Activated T-helper 17 cell treated with anti-CD3 and anti-CD28 coated beads, Interleukin-2, amount 50 U/mL, for 72 hours (primary cell): ENCODE data around the gene PLEKHM2. TPM values are rescaled to one million over a fixed set of nuclear protein-coding genes. Genes with fewer than 3 reads are reported as not detected.
A peak's percentile ranks its signal among the peaks of the same experiment; 100 is the strongest.
"Not testable (repeated sequence)": the region's sequence is repeated elsewhere in the genome, so short reads cannot be mapped to it uniquely, and the experiment has no call there.

Experiments used
- ATAC-seq: fragments of 150-1000 bp; cut with Tn5 transposase; replicated peaks from 2 replicates; pipeline ENCODE4 v1.10.0; 2021; ENCODE audit warnings: mild to moderate bottlenecking, moderate library complexity
- H3K27ac Mint-ChIP-seq: one replicate; pipeline ENCODE4 v1.8.0; 2022; ENCODE audit warnings: mixed read lengths
- H3K27me3 Mint-ChIP-seq: one replicate; pipeline ENCODE4 v1.8.0; 2022; ENCODE audit warnings: mixed read lengths
- H3K36me3 Mint-ChIP-seq: one replicate; pipeline ENCODE4 v1.8.0; 2022; ENCODE audit warnings: low read depth, mild to moderate bottlenecking, mixed read lengths
- H3K4me1 Mint-ChIP-seq: one replicate; pipeline ENCODE4 v1.8.0; 2022; ENCODE audit warnings: mixed read lengths
- H3K4me3 Mint-ChIP-seq: one replicate; pipeline ENCODE4 v1.8.0; 2022; ENCODE audit warnings: mild to moderate bottlenecking, mixed read lengths
- H3K9me3 Mint-ChIP-seq: one replicate; pipeline ENCODE4 v1.8.0; 2022; ENCODE audit warnings: mixed read lengths
- total RNA-seq, 2 donors: library from RNA; stranded (reverse); gene quantifications; one replicate each; pipeline ENCODE4 v1.2.3, GENCODE V29; 2022

Gene PLEKHM2, protein sequence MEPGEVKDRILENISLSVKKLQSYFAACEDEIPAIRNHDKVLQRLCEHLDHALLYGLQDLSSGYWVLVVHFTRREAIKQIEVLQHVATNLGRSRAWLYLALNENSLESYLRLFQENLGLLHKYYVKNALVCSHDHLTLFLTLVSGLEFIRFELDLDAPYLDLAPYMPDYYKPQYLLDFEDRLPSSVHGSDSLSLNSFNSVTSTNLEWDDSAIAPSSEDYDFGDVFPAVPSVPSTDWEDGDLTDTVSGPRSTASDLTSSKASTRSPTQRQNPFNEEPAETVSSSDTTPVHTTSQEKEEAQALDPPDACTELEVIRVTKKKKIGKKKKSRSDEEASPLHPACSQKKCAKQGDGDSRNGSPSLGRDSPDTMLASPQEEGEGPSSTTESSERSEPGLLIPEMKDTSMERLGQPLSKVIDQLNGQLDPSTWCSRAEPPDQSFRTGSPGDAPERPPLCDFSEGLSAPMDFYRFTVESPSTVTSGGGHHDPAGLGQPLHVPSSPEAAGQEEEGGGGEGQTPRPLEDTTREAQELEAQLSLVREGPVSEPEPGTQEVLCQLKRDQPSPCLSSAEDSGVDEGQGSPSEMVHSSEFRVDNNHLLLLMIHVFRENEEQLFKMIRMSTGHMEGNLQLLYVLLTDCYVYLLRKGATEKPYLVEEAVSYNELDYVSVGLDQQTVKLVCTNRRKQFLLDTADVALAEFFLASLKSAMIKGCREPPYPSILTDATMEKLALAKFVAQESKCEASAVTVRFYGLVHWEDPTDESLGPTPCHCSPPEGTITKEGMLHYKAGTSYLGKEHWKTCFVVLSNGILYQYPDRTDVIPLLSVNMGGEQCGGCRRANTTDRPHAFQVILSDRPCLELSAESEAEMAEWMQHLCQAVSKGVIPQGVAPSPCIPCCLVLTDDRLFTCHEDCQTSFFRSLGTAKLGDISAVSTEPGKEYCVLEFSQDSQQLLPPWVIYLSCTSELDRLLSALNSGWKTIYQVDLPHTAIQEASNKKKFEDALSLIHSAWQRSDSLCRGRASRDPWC
- 10 to 100 TPM; 32.2 to 50.5 TPM for total RNA-seq

DNA sequence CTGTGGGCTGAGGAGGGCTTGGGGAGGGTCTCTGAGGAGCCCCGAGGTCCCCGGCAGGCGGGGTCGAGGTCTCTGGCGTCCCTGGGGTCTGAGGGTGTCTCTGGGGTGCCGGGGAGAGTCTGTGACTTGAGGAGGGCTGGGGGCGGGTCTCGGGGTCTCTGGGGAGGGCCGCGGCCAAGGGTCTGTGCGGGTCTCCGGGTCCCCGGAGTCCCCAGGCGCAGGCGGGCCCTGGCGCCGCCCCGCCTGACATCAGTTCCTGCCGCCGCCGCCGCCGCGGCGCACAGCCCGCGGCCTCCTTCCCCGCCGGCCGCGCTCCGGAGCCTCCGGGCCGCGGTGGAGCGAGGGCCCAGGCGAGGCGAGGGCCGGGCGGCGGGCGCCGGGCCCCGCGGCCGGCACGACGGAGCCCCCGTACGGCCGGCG lies at the start of gene PLEKHM2:
PLEKHM2 (plus strand) TSS at position 279 of the 420 bp plus-strand sequence. CDS start 239 bp downstream, outside the sequence.
- Mint-ChIP-seq H3K4me3 (peak within 1 kb of the TSS; percentile 85), H3K27ac (peak within 1 kb of the TSS; percentile 93), H3K9me3 (no peaks in the 10 kb centered on the region), H3K27me3 (no peaks in the 10 kb centered on the region), H3K4me1 (peaks cover 23% of the 10 kb centered on the region), H3K36me3 (peaks cover 8% of the 10 kb centered on the region)
- peak; percentile 84 for ATAC-seq

DNA sequence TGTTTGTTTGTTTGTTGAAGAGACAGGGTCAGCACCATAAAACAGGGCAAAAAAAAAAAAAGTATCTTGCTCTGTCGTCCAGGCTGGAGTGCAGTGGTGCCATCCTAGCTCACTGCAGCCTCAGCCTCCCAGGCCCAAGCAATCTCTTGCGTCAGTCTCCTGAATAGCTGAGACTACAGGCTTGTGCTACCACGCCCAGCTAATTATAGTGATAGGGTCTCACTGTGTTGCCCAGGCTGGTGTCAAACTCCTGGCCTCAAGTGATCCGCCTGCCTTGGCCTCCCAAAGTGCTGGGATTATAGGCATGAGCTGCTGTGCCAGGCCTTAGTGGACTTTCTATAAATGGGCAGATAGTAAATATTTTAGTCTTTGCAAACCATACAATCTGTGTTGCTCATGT lies 47.7 kb upstream of the PLEKHM2 start:
- no peak for ATAC-seq
- Mint-ChIP-seq H3K27ac (no peak overlapping the region), H3K4me1 (no peaks in the 10 kb centered on the region), H3K9me3 (no peaks in the 10 kb centered on the region), H3K36me3 (peaks cover 100% of the 10 kb centered on the region), H3K27me3 (no peaks in the 10 kb centered on the region), H3K4me3 (no peak overlapping the region)

GRCh38 chr1:15637826-15638225 lies 46.3 kb upstream of the PLEKHM2 start:
- H3K4me1 Mint-ChIP-seq = no peaks in the 10 kb centered on the region
- no peak for ATAC-seq
- no peak overlapping the region for H3K27ac Mint-ChIP-seq
- H3K4me3 Mint-ChIP-seq = no peak overlapping the region
- no peaks in the 10 kb centered on the region for H3K27me3 Mint-ChIP-seq
- H3K36me3 Mint-ChIP-seq = peaks cover 100% of the 10 kb centered on the region
- H3K9me3 Mint-ChIP-seq = no peaks in the 10 kb centered on the region

GRCh38 chr1:15639262-15639661 lies 44.9 kb upstream of the PLEKHM2 start:
- no peak for ATAC-seq
- peaks cover 100% of the 10 kb centered on the region for H3K36me3 Mint-ChIP-seq
- H3K27ac Mint-ChIP-seq = no peak overlapping the region
- no peaks in the 10 kb centered on the region for H3K27me3 Mint-ChIP-seq
- H3K9me3 Mint-ChIP-seq = no peaks in the 10 kb centered on the region
- no peaks in the 10 kb centered on the region for H3K4me1 Mint-ChIP-seq
- H3K4me3 Mint-ChIP-seq = no peak overlapping the region

DNA sequence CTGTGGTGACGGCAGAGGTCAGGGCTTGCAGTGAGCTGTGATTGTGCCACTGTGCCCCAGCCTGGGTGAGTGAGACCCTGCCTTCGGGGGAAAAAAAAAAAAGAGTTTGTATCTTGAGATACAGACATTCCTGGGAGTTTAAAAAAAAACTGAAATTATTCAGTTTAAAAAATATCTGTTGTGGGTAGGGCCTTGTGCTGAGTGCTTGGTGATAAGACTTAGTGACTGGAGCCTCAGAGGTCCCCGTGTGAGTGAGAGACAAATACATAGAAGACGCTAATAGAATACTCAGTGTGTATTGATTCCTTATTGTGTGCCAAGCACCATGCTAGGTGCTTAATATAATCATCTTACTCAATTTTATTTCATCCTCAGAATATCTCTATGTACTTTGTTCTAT lies 44.2 kb upstream of the PLEKHM2 start:
- Mint-ChIP-seq H3K4me3 (no peak overlapping the region), H3K27ac (peak overlapping the region; percentile 26), H3K36me3 (peaks cover 99% of the 10 kb centered on the region), H3K4me1 (peaks cover under 1% of the 10 kb centered on the region), H3K9me3 (no peaks in the 10 kb centered on the region), H3K27me3 (no peaks in the 10 kb centered on the region)
- ATAC-seq = no peak

- H3K27ac Mint-ChIP-seq = peak overlapping the region; percentile 26
- peaks cover 99% of the 10 kb centered on the region for H3K36me3 Mint-ChIP-seq
- no peak overlapping the region for H3K4me3 Mint-ChIP-seq
These were observed 43.5 kb upstream of the PLEKHM2 start for GRCh38 chr1:15640667-15641066.

GRCh38 chr1:15649937-15650336 lies 34.2 kb upstream of the PLEKHM2 start:
- no peak overlapping the region for H3K4me3 Mint-ChIP-seq
- peaks cover 10% of the 10 kb centered on the region for H3K4me1 Mint-ChIP-seq

More at GRCh38 chr1:15640667-15641066, 43.5 kb upstream of the PLEKHM2 start:
- H3K4me1 Mint-ChIP-seq = peaks cover 6% of the 10 kb centered on the region
- no peak for ATAC-seq
- no peaks in the 10 kb centered on the region for H3K9me3 Mint-ChIP-seq
- no peaks in the 10 kb centered on the region for H3K27me3 Mint-ChIP-seq

GRCh38 chr1:15650433-15650832 lies 33.7 kb upstream of the PLEKHM2 start:
- Mint-ChIP-seq H3K27ac (no peak overlapping the region), H3K36me3 (peaks cover 97% of the 10 kb centered on the region), H3K4me1 (peaks cover 5% of the 10 kb centered on the region), H3K4me3 (no peak overlapping the region), H3K27me3 (no peaks in the 10 kb centered on the region), H3K9me3 (no peaks in the 10 kb centered on the region)
- ATAC-seq = no peak

More at GRCh38 chr1:15649937-15650336, 34.2 kb upstream of the PLEKHM2 start:
- no peak for ATAC-seq
- Mint-ChIP-seq H3K36me3 (peaks cover 97% of the 10 kb centered on the region), H3K9me3 (no peaks in the 10 kb centered on the region), H3K27me3 (no peaks in the 10 kb centered on the region), H3K27ac (no peak overlapping the region)

DNA sequence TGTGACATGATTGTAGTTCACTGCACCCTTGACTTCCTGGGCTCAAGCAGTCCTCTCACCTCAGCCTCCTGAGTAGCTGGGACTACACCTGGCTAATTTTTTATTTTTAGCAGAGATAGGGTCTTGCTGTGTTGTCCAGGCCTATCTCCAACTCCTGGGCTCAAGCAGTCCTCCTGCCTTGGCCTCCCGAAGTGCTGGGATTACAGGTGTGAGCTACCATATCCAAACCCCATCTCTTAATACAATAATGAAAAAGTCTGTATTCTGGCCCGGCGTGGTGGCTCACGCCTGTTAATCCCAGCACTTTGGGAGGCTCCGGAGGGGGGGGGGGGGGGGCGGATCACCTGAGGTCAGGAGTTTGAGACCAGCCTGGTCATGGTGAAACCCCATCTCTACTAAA lies 32.0 kb upstream of the PLEKHM2 start:
- H3K27me3 Mint-ChIP-seq, H3K27ac Mint-ChIP-seq, H3K4me1 Mint-ChIP-seq, ATAC-seq, H3K4me3 Mint-ChIP-seq, H3K9me3 Mint-ChIP-seq: not testable (repeated sequence)
- peaks cover 97% of the 10 kb centered on the region for H3K36me3 Mint-ChIP-seq

GRCh38 chr1:15654091-15654690 lies 29.9 kb upstream of the PLEKHM2 start:
- H3K9me3 Mint-ChIP-seq = no peaks in the 10 kb centered on the region
- no peak for ATAC-seq
- no peaks in the 10 kb centered on the region for H3K4me1 Mint-ChIP-seq
- H3K27me3 Mint-ChIP-seq = no peaks in the 10 kb centered on the region
- peaks cover 92% of the 10 kb centered on the region for H3K36me3 Mint-ChIP-seq
- no peak overlapping the region for H3K27ac Mint-ChIP-seq
- no peak overlapping the region for H3K4me3 Mint-ChIP-seq

DNA sequence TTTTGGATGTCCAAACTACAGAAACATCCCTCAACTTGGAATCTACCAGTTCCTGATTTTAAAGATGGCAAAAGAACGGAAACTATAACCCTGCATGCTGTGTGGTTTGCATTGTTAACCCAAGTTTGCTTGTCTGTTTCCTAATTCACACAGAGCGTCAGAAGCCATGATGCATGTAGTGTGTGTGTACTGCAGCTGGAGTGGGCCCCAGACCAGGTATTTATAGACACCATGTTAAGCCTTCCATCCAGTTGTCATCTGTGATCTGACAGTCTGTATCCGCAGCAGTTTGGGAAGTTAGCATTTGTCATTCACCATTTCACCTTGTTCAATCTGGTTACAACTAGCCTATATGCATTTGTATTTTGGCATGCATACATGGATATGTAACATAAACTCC lies 27.7 kb upstream of the PLEKHM2 start:
- Mint-ChIP-seq H3K27ac (no peak overlapping the region), H3K27me3 (no peaks in the 10 kb centered on the region), H3K4me3 (no peak overlapping the region), H3K9me3 (no peaks in the 10 kb centered on the region), H3K4me1 (no peaks in the 10 kb centered on the region), H3K36me3 (peaks cover 92% of the 10 kb centered on the region)
- ATAC-seq = no peak

DNA sequence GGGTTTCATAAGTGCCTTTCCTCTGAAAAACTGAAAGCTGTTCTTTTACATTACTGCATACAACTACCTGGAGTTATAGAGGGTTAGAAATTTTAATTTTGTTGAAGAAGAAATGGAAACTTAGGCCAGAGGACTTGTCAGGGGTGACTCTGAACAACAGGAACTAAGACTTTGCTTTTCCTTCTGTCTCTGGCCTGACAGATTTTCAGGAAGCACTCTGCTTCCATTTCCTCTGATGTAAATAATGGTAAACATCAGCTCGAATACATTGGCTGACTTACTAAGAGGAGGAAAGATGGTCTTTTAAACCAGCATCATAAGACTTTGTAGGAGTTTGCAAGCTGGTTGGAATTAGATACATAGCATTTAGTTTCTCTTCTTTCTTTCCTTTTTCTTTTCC lies 27.1 kb upstream of the PLEKHM2 start:
- H3K4me3 Mint-ChIP-seq = no peak overlapping the region
- no peaks in the 10 kb centered on the region for H3K9me3 Mint-ChIP-seq
- H3K27me3 Mint-ChIP-seq = no peaks in the 10 kb centered on the region
- no peaks in the 10 kb centered on the region for H3K4me1 Mint-ChIP-seq
- no peak for ATAC-seq
- H3K36me3 Mint-ChIP-seq = peaks cover 92% of the 10 kb centered on the region
- H3K27ac Mint-ChIP-seq = peak overlapping the region; percentile 48

DNA sequence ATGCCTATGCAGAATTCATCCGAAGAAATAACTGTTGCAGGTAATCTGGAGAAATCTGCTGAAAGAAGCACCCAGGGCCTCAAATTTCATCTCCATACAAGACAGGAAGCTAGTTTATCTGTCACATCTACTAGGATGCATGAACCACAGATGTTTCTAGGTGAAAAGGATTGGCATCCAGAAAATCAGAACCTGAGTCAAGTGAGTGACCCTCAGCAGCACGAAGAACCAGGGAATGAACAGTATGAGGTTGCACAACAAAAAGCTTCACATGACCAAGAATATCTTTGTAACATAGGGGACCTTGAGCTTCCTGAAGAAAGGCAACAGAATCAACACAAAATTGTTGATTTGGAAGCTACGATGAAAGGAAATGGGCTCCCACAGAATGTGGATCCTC lies 24.0 kb upstream of the PLEKHM2 start:
- H3K4me1 Mint-ChIP-seq = no peaks in the 10 kb centered on the region
- H3K27ac Mint-ChIP-seq = no peak overlapping the region
- no peaks in the 10 kb centered on the region for H3K9me3 Mint-ChIP-seq
- no peaks in the 10 kb centered on the region for H3K27me3 Mint-ChIP-seq
- H3K36me3 Mint-ChIP-seq = peaks cover 73% of the 10 kb centered on the region
- H3K4me3 Mint-ChIP-seq = no peak overlapping the region
- ATAC-seq = no peak

GRCh38 chr1:15662477-15662876 lies 21.6 kb upstream of the PLEKHM2 start:
- Mint-ChIP-seq H3K27ac (no peak overlapping the region), H3K9me3 (no peaks in the 10 kb centered on the region), H3K4me3 (no peak overlapping the region), H3K4me1 (no peaks in the 10 kb centered on the region), H3K27me3 (no peaks in the 10 kb centered on the region), H3K36me3 (peaks cover 50% of the 10 kb centered on the region)
- no peak for ATAC-seq
